Eye (tissue), 1 donor: ENCODE data around the gene PRKCH.

Experiments used
- DNase-seq: peaks from one replicate; pipeline ENCODE4 v3.0.0-alpha.2; 2015

PRKCH gene

DNA sequence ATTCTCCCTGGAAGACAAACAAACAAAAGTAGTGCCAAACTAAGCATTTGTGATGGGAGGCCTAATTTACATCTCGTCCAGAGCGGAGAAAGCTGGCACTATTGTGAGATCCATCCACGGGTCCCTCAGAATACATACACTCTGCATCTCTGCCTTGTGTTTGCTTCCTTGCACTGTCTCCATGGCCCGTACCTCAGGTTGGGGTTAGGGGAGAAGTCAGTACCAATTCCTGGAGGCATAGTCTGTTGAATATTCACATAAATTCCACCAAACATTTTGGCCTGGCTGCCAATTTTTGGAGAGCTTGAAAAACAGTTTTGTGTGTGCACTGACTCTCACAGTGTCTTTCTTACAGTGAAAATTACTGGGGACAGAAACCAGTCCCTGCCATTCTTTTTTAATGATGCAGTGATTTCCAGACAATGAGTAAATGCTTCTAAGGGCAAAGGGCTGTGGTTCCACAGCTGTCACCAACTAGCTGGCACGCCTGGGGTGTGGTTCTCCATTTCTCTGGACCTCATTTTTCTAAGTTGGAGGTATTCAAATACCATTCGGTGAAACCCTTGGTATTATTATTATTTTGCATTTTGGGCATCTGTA, 254.3 kb downstream of the PRKCH start:
- DNase-seq: no peak

DNA sequence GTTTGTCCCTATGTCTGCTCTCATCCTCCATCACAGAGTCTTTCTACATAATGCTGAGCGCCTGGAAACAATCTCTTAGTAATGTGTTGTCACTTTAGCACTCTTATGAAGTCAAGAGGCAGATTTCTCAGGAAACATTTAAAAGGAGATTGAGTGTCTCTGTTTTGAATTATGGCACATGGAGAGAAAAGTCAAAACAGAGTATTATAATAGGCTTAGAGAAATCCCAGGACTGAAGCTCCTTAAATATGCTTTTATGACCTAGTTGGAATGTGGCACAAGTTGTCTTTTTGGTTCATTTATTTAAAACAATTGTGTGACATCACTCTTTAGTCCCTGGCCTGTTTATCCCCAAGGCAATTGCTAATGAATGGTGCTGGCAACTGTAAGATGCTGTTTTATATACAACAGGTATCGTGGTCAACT, 256.1 kb downstream of the PRKCH start:
- peak; percentile 53 for DNase-seq

DNA sequence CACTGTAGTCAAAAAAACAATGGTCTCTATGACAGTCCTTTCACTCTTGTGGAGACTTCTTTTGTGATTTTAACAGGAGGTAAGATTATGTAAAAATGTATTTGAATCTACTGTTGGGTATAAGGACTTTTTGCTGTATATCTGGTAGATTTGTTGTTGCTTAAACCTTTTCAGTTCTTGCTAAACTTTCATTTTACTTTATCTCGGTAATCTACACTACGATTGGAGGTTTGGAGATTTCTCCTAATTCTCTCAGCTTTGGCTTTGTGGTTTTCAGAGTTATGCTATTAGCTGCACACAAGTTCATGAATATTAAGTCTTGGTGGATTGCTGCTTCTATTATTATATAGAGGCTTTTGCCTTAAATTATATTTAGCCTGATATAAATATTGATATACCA, 257.4 kb downstream of the PRKCH start:
- no peak for DNase-seq

DNA sequence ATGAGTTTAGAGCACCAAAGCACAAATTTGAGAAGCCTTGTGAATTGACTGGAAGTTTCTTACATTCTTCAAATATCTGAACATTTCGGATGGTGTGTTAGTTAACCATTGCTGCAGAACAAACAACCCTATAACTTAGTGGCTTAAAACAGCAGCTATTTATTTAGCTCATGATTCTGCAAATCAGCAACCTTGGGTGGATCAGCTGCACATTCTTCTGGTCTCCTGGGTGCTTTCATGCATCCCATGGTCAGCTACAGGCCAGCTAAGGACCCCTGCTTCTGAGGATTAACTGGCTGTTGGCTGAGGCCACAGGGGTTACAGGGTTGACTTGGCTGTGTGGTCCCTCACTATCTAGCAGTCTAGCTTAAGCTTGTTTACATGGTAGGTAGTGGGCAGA, 260.0 kb downstream of the PRKCH start:
- no peak for DNase-seq

DNA sequence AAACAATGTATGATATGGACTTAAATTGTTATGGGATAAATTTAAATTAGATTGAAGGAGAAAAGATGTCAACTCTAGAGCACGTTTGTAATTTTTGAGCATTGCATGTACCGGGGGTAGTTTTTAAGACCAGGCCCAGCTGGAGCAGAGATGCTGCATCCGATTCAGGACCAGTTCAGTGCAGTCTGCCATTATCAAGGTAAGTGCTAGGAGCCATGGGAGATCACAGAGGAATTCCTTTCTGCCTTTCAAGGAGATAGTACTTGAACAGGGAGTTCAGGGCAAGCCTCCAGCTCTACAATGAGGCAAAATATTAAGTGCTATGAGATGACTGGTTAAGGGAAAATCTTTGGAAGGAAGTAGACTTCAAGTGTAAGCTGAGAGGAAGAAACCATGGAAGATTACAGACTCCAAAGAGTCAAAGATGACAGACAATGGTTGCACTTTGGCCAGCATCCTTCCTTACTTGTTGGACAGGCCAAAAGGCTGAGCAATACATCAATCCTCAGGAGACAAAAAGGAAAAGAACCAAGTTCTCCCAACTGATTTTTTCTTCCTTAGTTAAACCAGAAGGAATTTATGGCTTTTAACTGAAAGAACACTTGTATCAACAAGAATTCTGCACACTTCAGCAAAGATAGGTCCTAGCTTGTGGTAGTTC, 260.7 kb downstream of the PRKCH start:
- no peak for DNase-seq

DNA sequence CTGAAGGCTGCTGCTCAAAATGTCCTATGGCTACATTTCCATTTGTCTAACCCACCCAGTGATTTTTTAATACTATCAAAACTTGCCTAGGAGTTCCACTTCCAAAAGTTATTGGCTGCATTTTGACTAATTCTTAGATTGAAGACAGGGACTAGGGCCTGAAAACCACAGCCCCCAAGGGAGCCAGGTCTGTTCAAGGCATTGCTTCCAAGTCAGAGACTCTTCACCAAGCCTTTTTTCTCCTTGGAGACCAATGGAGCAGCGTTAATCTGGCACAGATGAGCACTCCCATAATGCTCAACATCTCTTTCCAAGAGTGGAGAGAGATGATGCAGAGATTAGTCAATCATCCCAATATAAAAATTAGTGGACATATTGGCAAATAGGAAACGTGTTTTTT, 261.4 kb downstream of the PRKCH start:
- DNase-seq: no peak

DNA sequence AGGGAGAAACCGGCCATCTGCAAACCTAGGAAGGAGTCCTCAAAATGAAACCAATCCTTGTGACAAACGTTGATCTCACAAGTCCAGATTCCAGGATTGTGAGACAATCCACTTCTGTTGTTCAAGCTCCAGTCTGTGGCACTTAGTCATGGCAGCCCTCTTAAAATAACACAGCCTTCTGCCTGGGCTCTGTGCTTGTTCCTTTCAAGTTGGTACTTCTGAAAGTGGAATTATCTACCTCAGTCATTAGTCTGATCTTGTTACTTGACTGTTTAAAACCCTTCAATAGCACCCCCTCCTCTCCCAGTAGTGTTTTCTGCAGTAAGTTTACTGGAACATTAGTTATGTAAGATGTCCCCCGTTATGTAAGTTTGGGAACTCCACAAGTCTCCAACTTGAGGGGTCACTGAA, 263.0 kb downstream of the PRKCH start:
- no peak for DNase-seq

DNA sequence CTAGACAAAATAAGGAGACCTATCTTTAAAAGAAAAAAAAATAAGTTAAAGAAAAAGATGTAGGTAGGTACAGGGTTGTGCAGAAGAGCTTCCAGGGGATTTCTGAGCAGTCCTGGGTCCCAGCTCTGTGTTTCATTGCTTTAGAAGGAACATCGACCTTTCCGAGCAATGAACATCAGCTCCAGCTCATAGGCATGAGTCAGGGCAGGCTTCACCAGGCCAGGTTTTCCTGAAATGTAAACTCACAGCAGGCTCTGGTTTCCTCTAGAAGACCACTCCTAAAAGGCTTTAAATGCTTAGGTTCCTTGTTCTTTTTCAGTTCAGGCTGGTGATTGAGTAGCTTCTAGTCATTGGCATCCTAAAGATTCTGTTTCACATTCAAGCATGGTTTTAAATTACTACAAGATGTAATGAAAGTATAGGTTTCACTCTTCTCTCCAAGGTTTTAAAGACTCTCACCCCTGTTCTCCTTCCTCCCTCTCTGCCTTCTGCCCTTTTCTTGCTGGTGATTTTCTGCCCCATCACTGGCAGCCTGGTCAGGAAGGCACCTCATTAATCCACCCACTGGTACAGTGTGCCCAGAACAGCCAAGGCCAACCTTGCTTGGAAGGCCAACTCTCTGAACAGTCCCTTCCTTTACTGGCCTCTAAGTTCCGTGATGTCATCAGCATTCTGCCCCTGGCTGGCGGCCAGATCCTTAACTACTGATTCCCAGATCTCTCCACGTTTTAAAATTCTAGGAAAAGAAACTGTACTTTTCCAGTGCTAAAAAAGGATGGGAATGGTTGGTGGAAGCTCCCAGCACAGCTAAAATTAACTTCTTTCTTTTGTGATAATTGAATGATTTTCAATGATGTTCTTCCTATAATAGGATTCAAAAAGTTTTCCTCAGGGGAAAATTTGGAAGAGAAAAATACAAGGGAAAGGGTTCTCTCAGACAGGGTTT, 264.5 kb downstream of the PRKCH start:
- DNase-seq: peak; percentile 61

DNA sequence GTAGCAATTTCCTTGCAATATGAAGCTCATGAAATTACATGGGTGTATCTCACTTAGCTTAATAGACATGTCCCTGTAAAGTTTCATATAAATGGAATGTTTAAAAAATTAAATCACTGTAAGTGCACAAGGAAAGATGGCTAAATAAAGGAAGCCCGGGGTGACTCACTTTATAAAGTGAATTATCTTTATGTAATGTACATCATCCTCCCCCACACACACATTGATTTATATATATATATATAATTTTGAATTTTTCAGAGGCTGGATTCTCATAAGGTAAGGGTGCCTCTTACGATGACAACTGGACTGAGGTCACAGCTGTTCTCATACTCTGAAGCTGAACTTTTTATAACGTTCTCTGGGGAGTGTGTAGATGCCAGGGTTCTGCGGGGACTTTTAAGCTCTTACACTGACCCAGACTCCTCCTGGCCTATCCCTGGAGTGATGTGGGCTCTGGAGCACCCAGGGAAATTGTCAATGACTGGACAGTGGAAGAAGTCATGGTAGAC, 265.2 kb downstream of the PRKCH start:
- DNase-seq: no peak

DNA sequence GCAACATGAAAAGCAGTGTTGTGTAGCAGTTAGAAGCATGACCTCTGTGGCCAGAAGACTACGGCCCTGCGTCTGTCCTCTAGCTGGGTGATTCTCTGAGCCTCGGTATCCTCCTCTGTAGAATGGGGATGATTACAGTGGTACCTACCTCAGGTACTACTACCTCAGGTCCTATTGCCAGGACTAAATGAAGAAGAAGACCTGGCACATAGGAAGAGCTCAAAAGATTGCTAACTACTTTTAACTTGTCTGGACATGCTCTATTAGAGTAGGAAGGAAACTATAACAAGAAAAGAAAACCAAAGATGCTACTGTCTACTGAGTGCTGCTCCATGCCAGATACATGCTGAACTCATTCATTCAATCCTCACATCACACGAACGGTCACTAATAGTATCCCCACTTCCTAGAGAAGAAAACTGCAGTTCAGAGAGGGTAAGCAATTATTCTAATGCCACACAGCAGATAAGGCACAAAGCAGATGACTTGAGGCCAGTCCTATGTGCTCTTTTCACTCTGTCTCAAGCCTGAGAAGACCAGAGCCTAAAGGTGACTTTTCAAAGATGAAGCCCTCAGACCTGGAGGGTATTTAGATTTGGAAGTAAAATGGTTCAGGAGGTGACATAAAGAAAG, 265.8 kb downstream of the PRKCH start:
- no peak for DNase-seq

DNA sequence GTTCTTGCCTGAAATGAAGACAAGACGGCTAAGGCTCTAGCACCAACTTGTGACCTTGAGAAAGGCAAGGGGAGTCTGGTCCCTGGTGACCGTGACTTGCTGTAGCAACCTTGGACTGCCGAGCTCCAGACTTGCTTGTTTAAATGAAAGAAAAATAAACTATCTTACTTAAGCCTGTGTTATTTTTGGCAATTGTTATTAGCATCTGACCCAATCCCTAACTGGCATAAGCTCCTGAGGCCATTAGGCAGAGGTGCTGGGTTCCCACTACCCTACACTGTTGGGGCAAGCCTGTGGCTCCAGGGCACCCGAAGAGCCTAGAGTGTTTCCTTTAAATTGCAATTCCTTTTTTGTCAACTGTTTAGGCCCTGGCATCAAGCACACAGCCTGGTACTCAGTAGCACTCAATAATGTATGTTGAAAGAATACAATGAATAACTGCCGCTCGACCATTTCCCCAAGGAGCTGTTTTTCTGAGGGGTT, 267.1 kb downstream of the PRKCH start:
- DNase-seq: no peak

DNA sequence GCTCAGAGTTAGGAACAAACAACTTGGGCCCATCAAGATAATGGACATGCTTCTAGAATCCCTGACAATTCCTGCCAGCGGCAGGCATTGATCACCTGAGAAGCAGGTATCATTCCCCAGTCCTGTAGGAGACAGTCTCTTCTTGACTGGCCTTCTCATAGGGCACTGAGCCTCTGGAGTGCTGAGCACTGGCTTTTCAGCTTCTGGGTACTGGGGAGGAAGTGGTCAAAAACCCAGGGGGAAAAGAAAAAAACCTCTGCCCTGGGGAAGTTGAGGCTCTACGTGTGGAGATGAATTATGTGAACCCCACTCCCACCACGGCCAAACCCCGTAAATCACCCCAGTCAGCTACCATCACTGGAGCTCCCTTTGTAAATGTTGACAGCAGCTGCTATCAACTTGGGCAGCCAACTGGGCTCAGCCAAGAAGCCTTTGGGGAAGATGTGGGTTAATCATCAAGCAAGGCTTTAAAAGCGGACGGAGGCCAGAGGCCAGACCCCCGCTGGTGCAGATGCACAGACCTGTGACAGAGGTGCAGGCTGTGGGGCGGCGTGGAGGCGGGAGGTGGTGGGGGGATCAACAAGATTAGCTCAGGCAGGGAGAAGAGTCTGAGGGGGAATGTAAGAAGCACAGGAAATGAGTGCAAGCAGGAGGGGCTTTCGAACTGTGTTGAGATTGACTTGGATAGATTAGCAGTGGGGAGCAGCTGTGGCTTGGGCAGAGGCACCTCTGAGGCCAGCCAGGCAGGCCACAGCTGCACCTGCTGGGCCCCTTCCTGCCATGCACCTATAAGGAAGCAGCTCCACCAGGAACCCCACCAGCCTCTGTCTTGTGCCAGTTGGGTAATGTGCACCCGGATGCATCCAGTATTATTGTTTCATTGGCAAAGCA, 268.6 kb downstream of the PRKCH start:
- no peak for DNase-seq

DNA sequence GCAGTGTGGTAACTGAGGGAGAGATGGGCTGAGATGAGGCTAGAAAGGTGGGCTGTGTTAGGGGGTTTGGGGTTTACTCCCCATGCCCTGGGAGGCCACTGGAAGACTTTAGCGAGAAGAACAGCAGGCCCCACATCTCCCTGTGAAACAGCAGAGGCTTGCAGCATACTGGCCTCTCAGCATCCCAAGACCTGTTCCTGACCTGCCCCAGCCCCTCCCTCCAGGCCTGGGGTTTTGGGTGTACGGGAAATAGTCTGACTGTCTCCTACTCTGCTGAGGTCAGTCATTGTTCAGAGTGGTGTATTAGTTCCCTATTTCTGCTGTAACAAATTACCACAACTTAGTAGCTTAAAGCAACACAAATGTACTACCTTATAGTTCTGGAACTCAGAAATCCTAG, 270.5 kb downstream of the PRKCH start:
- no peak for DNase-seq

DNA sequence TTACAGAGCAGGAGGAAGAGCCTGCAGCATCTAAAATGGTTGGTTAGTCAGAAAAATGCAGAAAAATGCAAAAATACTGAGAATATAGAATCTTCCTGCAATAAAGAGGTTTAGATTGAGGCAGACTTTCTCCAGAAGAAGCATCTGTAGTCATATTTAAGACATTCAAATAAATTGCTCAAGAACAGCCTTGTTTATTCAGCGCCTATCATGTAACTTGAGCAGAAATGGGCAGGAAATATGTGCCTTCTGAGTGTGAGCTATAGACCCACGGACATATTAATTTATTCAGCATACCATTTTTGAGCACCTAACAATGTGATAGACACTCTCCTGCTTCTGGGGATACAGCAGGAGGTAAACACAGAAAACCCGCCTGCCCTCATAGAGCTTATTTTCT, 272.0 kb downstream of the PRKCH start:
- DNase-seq: no peak

DNA sequence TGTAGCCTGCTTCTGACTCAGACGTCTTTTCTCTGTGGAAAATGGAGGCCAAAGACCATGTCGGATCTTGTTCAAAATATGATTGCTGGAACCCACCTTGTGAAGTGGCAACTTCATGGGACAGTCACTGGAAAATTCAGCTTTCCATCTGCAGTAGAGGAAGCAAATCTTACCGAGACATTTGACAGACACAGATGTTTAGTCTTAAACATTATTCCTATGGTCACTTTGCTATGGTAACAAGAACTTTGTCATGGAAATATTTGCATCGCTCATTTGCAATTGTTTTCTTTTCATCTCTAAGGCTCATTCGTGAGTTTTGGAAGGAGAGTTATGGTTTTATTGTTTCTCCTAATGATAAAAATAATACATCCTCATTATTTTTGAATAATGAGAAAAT, 275.6 kb downstream of the PRKCH start:
- DNase-seq: no peak

DNA sequence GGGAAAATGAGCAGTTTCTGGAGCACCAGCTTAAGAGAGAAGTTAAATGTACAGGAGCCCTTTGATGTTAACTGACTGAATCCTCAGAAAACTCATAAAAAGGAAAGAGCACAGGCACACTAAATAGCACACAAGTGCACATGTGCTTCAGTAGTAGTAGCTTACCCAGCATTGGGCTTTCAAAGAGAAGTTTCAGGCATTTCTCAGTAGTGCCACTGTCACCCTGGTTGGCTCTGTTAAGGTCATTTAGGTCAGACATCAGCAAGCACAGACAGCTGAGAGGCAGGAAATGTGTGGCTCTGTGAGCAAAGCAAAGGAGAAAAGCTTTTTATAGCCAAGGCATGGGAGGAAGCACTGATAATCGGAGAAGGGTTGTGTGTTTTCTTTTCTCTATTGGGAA, 277.6 kb downstream of the PRKCH start:
- no peak for DNase-seq

DNA sequence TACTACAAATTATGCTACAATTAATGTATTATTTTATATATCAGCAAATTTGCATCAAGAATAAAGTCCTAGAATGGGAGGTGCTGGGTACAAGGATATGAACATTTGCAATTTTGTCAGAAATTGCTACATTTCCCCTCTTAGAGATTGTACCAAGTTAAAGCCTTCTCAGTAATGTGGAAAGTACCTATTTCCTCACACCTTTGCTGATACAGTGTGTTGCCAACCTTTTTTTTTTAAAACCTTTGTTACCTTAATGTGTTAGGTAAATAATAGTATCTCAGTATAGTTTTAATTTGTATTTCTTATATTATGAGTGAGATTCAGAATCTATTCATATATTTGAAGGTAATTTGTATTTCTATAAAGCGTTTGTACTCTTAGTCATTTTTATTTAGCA, 278.6 kb downstream of the PRKCH start:
- no peak for DNase-seq
